ENCODE data around the gene DLGAP4. TPM values are rescaled to one million over a fixed set of nuclear protein-coding genes. Genes with fewer than 3 reads are reported as not detected.

The DLGAP4 gene
- total and polyA plus RNA-seq, 2 of the 8 experiments (the other 6 are each of a cell fraction or from before 2014, with no cell fraction given): 41.2 to 57.2 TPM

GRCh38 chr20:36298795-36299339 lies 7.3 kb upstream of the DLGAP4 start:
- WGBS, 2 experiments (ENCODE audit: extremely low coverage in 1 of 2, insufficient coverage in 1 of 2, insufficient read length in 1 of 2, insufficient replicate concordance in 2 of 2, low coverage in 1 of 2, low lambda C conversion rate in 2 of 2, missing lambda C conversion rate in 1 of 2): 90% methylated on average over 9 of the region's 11 CpGs; no CpG with 5 or more reads in 1 of the 2 experiments
- CTCF ChIA-PET (ENCODE audit: partially characterized antibody): interaction anchor here (1.0 to 1.6 kb wide), 2 partner anchors 32 to 142 kb away, joined by 3 read pairs; no protein-coding TSS in a partner anchor
- Histone ChIP-seq H3K27ac (ENCODE audit: low read depth, low read length) (no peak overlapping the region), H2BK12ac (ENCODE audit: low read depth, low read length) (no peak overlapping the region), H3K4me1 (replicated peaks in 1 of 4; ENCODE audit: control insufficient read depth in 3 of 4, insufficient read depth in 4 of 4, low read length in 3 of 4) (no peaks in the 10 kb centered on the region; a peak in 1 of 7 replicates), H4K5ac (ENCODE audit: insufficient read length, low read depth, low read length) (no peak overlapping the region), H3K9ac (replicated peaks in 1 of 4; ENCODE audit: extremely low read depth in 1 of 4, low read depth in 3 of 4, low read length in 3 of 4) (no peak overlapping the region), H2BK15ac (ENCODE audit: low read length) (no peak overlapping the region), H3K79me2 (ENCODE audit: control insufficient read depth in 1 of 2, insufficient read depth in 2 of 2, low read length in 2 of 2) (no peaks in the 10 kb centered on the region), H3K23ac (ENCODE audit: insufficient read length) (no peak overlapping the region), H3K23me2 (ENCODE audit: low read depth, low read length) (no peaks in the 10 kb centered on the region), H2AFZ (ENCODE audit: low read length) (no peak overlapping the region), H3K36me3 (ENCODE audit: control insufficient read depth in 2 of 4, insufficient read depth in 4 of 4, low read length in 3 of 4) (no peaks in the 10 kb centered on the region), H4K20me1 (replicated peaks in 1 of 2; ENCODE audit: control insufficient read depth in 1 of 2, insufficient read depth in 2 of 2, low read length in 2 of 2) (peaks cover 0 to 5% of the 10 kb centered on the region in 2 experiments), H3K9me3 (ENCODE audit: insufficient read depth in 2 of 2, low read depth in 1 of 2, low read length in 1 of 2) (no peaks in the 10 kb centered on the region), H4K8ac (ENCODE audit: extremely low read depth, insufficient read depth, low read length) (no peak overlapping the region), H3K4me2 (ENCODE audit: insufficient read depth in 1 of 2, low read depth in 2 of 2, low read length in 2 of 2) (no peak overlapping the region), H2BK5ac (ENCODE audit: low read depth, low read length) (no peak overlapping the region), H3K18ac (ENCODE audit: extremely low read depth, low read length) (no peak overlapping the region), H3K79me1 (ENCODE audit: low read depth, low read length) (no peaks in the 10 kb centered on the region), H2BK120ac (replicated peaks; ENCODE audit: low read depth, low read length) (no peak overlapping the region), H2BK20ac (ENCODE audit: low read length) (no peak overlapping the region), H3K4ac (replicated peaks; ENCODE audit: insufficient read length, low read depth, low read length) (no peak overlapping the region), H3K27me3 (replicated peaks in 1 of 4; ENCODE audit: control insufficient read depth in 3 of 4, extremely low read depth in 1 of 4, insufficient read depth in 3 of 4, low read length in 3 of 4) (peaks cover 0 to 7% (median 0%) of the 10 kb centered on the region in 4 experiments; a peak in 2 of 7 replicates), H3K14ac (ENCODE audit: insufficient read length) (no peak overlapping the region), H3K4me3 (ENCODE audit: extremely low read depth in 1 of 4, insufficient read depth in 2 of 4, low read depth in 3 of 4, low read length in 4 of 4) (no peak overlapping the region), H3K56ac (replicated peaks; ENCODE audit: insufficient read length, low read depth, low read length) (no peak overlapping the region), H4K91ac (replicated peaks; ENCODE audit: insufficient read length, low read length) (no peak overlapping the region), H2AK5ac (ENCODE audit: low read depth, low read length) (no peak overlapping the region)
- TF ChIP-seq SUZ12 (IDR thresholded peaks at IDR 0.05; ENCODE audit: low read length) (no peak), SIRT6 (IDR thresholded peaks at IDR 0.05; ENCODE audit: low read length) (no peak)
- POLR2A ChIA-PET (ENCODE audit: partially characterized antibody): no interaction called here
- FAIRE-seq (no peak), DNase-seq (ENCODE audit: low read depth in 1 of 2, low spot score in 2 of 2) (no peak)

All from H1 (cell line).